ENCODE data around the gene TAS2R50.

GRCh38 chr12:10936506-10936905 lies 50.2 kb downstream of the TAS2R50 start:
- TF ChIP-seq, protein P1, sequence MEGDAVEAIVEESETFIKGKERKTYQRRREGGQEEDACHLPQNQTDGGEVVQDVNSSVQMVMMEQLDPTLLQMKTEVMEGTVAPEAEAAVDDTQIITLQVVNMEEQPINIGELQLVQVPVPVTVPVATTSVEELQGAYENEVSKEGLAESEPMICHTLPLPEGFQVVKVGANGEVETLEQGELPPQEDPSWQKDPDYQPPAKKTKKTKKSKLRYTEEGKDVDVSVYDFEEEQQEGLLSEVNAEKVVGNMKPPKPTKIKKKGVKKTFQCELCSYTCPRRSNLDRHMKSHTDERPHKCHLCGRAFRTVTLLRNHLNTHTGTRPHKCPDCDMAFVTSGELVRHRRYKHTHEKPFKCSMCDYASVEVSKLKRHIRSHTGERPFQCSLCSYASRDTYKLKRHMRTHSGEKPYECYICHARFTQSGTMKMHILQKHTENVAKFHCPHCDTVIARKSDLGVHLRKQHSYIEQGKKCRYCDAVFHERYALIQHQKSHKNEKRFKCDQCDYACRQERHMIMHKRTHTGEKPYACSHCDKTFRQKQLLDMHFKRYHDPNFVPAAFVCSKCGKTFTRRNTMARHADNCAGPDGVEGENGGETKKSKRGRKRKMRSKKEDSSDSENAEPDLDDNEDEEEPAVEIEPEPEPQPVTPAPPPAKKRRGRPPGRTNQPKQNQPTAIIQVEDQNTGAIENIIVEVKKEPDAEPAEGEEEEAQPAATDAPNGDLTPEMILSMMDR (IDR thresholded peaks at IDR 0.05) = no peak
- no peak for TF ChIP-seq POLR2AphosphoS5 (IDR thresholded peaks at IDR 0.05; ENCODE audit: insufficient read depth in 1 of 2, low read depth in 1 of 2)
